Measurements from ENCODE around the gene F2RL3. TPM values are rescaled to one million over a fixed set of nuclear protein-coding genes. Genes with fewer than 3 reads are reported as not detected.

The F2RL3 gene
- total RNA-seq, 1 experiment from 2014 or later = not detected

DNA sequence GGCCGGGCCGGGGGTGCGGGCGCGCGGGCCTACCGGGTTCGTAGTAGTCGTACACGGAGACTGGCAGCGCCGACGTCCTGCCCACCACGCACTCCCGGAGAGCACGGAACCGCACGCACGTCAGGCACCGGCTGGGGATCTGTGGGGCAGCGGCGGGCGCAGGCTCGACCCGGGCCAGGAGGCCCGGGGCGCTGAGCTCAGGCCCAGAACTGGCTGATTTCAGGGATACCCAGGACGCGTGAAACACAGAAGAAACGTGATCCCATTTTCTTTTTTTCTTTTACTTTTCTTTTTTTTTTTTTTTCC lies 9.0 kb downstream of the F2RL3 start:
- no peak for DNase-seq (ENCODE audit: low read depth, low spot score)
- H3K4me1 ChIP-seq (ENCODE audit: control insufficient read depth, insufficient read depth, low read length) = no peaks in the 10 kb centered on the region
- TF ChIP-seq TCF7L2 (IDR thresholded peaks at IDR 0.05; ENCODE audit: low read depth, low read length) (no peak), SIN3A (IDR thresholded peaks at IDR 0.05; ENCODE audit: borderline replicate concordance, insufficient read depth, low read depth, low read length) (no peak), POLR2AphosphoS5 (IDR thresholded peaks at IDR 0.05; ENCODE audit: low read depth, low read length) (no peak), REST (IDR thresholded peaks at IDR 0.05; ENCODE audit: insufficient read depth in 1 of 2, low read depth in 2 of 2, low read length in 1 of 2) (no peak), CTCF (IDR thresholded peaks at IDR 0.05) (no peak)
- in situ Hi-C loops (cut with HindIII; ENCODE audit: low pct_unique_long_range_greater_than_20kb, low sequenced_read_pairs) (no loop called here), intact Hi-C loops (cut with micrococcal nuclease; ENCODE audit: unreplicated experiment) (loop anchor here (10.0 kb wide), 1 partner anchor 123 kb away; no protein-coding TSS in a partner anchor)
- BruUV-seq (replicated peaks) = no TSS peak
- POLR2A ChIA-PET = no interaction called here
- no peaks in the 10 kb centered on the region for H3K9me3 ChIP-seq (ENCODE audit: control insufficient read depth, insufficient read depth, low read depth, low read length)
- peak overlapping the region; percentile 57 for H3K4me3 ChIP-seq (ENCODE audit: low read depth in 2 of 2, low read length in 2 of 2)
- H3K27ac ChIP-seq (ENCODE audit: low read length) = no peak overlapping the region
- CTCF ChIA-PET = no interaction called here
- peak; percentile 42 for ATAC-seq
- H3K36me3 ChIP-seq (ENCODE audit: control insufficient read depth, insufficient read depth, low read length) = no peaks in the 10 kb centered on the region
- H3K27me3 ChIP-seq (ENCODE audit: control insufficient read depth, insufficient read depth, low read length) = no peaks in the 10 kb centered on the region

- BruUV-seq (replicated peaks) = no TSS peak
These were observed 9.7 kb downstream of the F2RL3 start for GRCh38 chr19:16898361-16899015.

More at GRCh38 chr19:16898361-16899015, 9.7 kb downstream of the F2RL3 start:
- no peaks in the 10 kb centered on the region for H3K9me3 ChIP-seq (ENCODE audit: control insufficient read depth, insufficient read depth, low read depth, low read length)
- H3K36me3 ChIP-seq (ENCODE audit: control insufficient read depth, insufficient read depth, low read length) = no peaks in the 10 kb centered on the region
- no peaks in the 10 kb centered on the region for H3K4me1 ChIP-seq (ENCODE audit: control insufficient read depth, insufficient read depth, low read length)
- no peak overlapping the region for H3K4me3 ChIP-seq (ENCODE audit: low read depth in 2 of 2, low read length in 2 of 2)
- intact Hi-C loops (cut with micrococcal nuclease; ENCODE audit: unreplicated experiment) = loop anchor here (10.0 kb wide), 1 partner anchor 124 kb away; no protein-coding TSS in a partner anchor
- no peak for TF ChIP-seq REST (IDR thresholded peaks at IDR 0.05; ENCODE audit: insufficient read depth in 1 of 2, low read depth in 2 of 2, low read length in 1 of 2)
- no peak for TF ChIP-seq POLR2AphosphoS5 (IDR thresholded peaks at IDR 0.05; ENCODE audit: low read depth, low read length)
- TF ChIP-seq SIN3A (IDR thresholded peaks at IDR 0.05; ENCODE audit: borderline replicate concordance, insufficient read depth, low read depth, low read length) = no peak
- no peak for TF ChIP-seq TCF7L2 (IDR thresholded peaks at IDR 0.05; ENCODE audit: low read depth, low read length)
- no peak for TF ChIP-seq CTCF (IDR thresholded peaks at IDR 0.05)
- POLR2A ChIA-PET = no interaction called here
- DNase-seq (ENCODE audit: low read depth, low spot score) (no peak), ATAC-seq (no peak)
- H3K27ac ChIP-seq (ENCODE audit: low read length) = no peak overlapping the region
- H3K27me3 ChIP-seq (ENCODE audit: control insufficient read depth, insufficient read depth, low read length) = no peaks in the 10 kb centered on the region
- in situ Hi-C loops (cut with HindIII; ENCODE audit: low pct_unique_long_range_greater_than_20kb, low sequenced_read_pairs) = no loop called here
- CTCF ChIA-PET = no interaction called here
